NCI-H128 (cell line): ENCODE results near the gene CCDC136.
A peak's percentile ranks its signal among the peaks of the same experiment; 100 is the strongest.

Experiments
- DNase-seq: peaks from one replicate; lab custom pipeline; 2025; ENCODE audit not compliant: unreplicated experiment; lab: John Stamatoyannopoulos, UW

CCDC136 gene

GRCh38 chr7:128859232-128860157, 67.7 kb downstream of the CCDC136 start:
- DNase-seq, result no peak

GRCh38 chr7:128860158-128861073, 68.6 kb downstream of the CCDC136 start:
- DNase-seq, result no peak

- no peak for DNase-seq
Measured at GRCh38 chr7:128861957-128862570, 70.3 kb downstream of the CCDC136 start.

- DNase-seq, result peak; percentile 93
Measured at GRCh38 chr7:128862571-128863432, 71.0 kb downstream of the CCDC136 start, which contains the start of gene ATP6V1F. ATP6V1F (plus strand) TSS chr7:128862856; CDS start chr7:128862905, 49 bp downstream.

GRCh38 chr7:128863433-128863989, 71.7 kb downstream of the CCDC136 start:
- DNase-seq, result peak; percentile 32

GRCh38 chr7:128865303-128865702, 73.5 kb downstream of the CCDC136 start:
- DNase-seq, result no peak

- no peak for DNase-seq
Measured at GRCh38 chr7:128865996-128866877, 74.5 kb downstream of the CCDC136 start.

GRCh38 chr7:128867241-128867640, 75.5 kb downstream of the CCDC136 start:
- no peak for DNase-seq

- DNase-seq, result no peak
Measured at GRCh38 chr7:128867842-128868623, 76.3 kb downstream of the CCDC136 start.

- DNase-seq, result no peak
Measured at GRCh38 chr7:128868624-128869137, 76.9 kb downstream of the CCDC136 start.

- DNase-seq, result peak; percentile 49
Measured at GRCh38 chr7:128869138-128869943, 77.6 kb downstream of the CCDC136 start.

- DNase-seq, result no peak
Measured at GRCh38 chr7:128869944-128870285, 78.1 kb downstream of the CCDC136 start.

GRCh38 chr7:128871050-128871449, 79.3 kb downstream of the CCDC136 start:
- DNase-seq, result no peak
